CD14-positive monocyte (primary cell): ENCODE data around the gene PAX7. TPM values are rescaled to one million over a fixed set of nuclear protein-coding genes. Genes with fewer than 3 reads are reported as not detected.

Experiments used
- DNase-seq, 3 donors: peaks; one replicate each; pipeline ENCODE4 v3.0.0-alpha.2; 2011 to 2022
- H2AFZ ChIP-seq: 2 replicates; pipeline ENCODE4 v1.6.0; 2012; ENCODE audit warnings: mild to moderate bottlenecking, low read depth, low read length, inconsistent platforms; ENCODE audit not compliant: insufficient read depth, poor library complexity, severe bottlenecking
- H3K27ac ChIP-seq, 2 donors: 1 replicate in 1 of 2; 2 replicates in 1 of 2; pipeline ENCODE4 v1.5.1; 2012 to 2013; ENCODE audit warnings: low read length in 2 of 2, control low read depth in 1 of 2, inconsistent platforms in 1 of 2, low read depth in 1 of 2, mild to moderate bottlenecking in 1 of 2
- H3K27me3 ChIP-seq, 2 donors: one replicate each; pipeline versions ENCODE4 v1.6.0 to v1.6.1; 2011 to 2013; ENCODE audit warnings: low read length in 2 of 2; ENCODE audit not compliant: control insufficient read depth in 2 of 2, insufficient read depth in 2 of 2
- H3K36me3 ChIP-seq, 2 donors: replicated peaks in 1 of 2; 1 replicate in 1 of 2; 2 replicates in 1 of 2; pipeline versions ENCODE4 v1.5.1 to v1.6.1; 2012 to 2013; ENCODE audit warnings: low read length in 2 of 2, control low read depth in 1 of 2, inconsistent platforms in 1 of 2, mild to moderate bottlenecking in 1 of 2; ENCODE audit not compliant: insufficient read depth in 2 of 2, control insufficient read depth in 1 of 2
- H3K4me1 ChIP-seq, 2 donors: 1 replicate in 1 of 2; 2 replicates in 1 of 2; pipeline versions ENCODE4 v1.5.1 to v1.6.1; 2012 to 2013; ENCODE audit warnings: low read length in 2 of 2, control low read depth in 1 of 2, inconsistent platforms in 1 of 2, mild to moderate bottlenecking in 1 of 2, moderate library complexity in 1 of 2; ENCODE audit not compliant: insufficient read depth in 2 of 2, control insufficient read depth in 1 of 2
- H3K4me2 ChIP-seq: replicated peaks from 2 replicates; pipeline ENCODE3; 2012; ENCODE audit warnings: low read length, moderate library complexity, mild to moderate bottlenecking; ENCODE audit not compliant: poor library complexity, severe bottlenecking; ENCODE audit errors: extremely low read depth
- H3K4me3 ChIP-seq, 3 experiments: fragments of 200-600 bp in 1 of 3; sonication (generic) in 1 of 3; replicated peaks in 1 of 3; 1 replicate in 2 of 3; 2 replicates in 1 of 3; pipeline ENCODE4 v1.5.1; 2011 to 2013; ENCODE audit warnings: low read length in 3 of 3, mild to moderate bottlenecking in 3 of 3, control low read depth in 2 of 3, low read depth in 2 of 3, inconsistent platforms in 1 of 3, moderate library complexity in 1 of 3
- H3K79me2 ChIP-seq: 2 replicates; pipeline ENCODE4 v1.6.0; 2012; ENCODE audit warnings: mild to moderate bottlenecking, control low read depth, inconsistent platforms, low read length, moderate library complexity; ENCODE audit not compliant: insufficient read depth
- H3K9ac ChIP-seq: 2 replicates; pipeline ENCODE4 v1.6.0; 2017; ENCODE audit warnings: low read length, mild to moderate bottlenecking; ENCODE audit not compliant: insufficient read depth, poor library complexity, severe bottlenecking
- H3K9me3 ChIP-seq, 2 donors: replicated peaks in 1 of 2; 1 replicate in 1 of 2; 2 replicates in 1 of 2; pipeline versions ENCODE4 v1.5.1 to v1.6.1; 2012 to 2013; ENCODE audit warnings: low read length in 2 of 2, control low read depth in 1 of 2; ENCODE audit not compliant: control insufficient read depth in 1 of 2, insufficient read depth in 1 of 2
- H4K20me1 ChIP-seq: 2 replicates; pipeline ENCODE4 v1.6.0; 2012; ENCODE audit warnings: mild to moderate bottlenecking, low read length, control low read depth, moderate library complexity; ENCODE audit not compliant: insufficient read depth
- H3K27ac Mint-ChIP-seq, 7 donors: one replicate each; pipeline ENCODE4 v1.8.0; 2020; ENCODE audit warnings: mild to moderate bottlenecking in 7 of 7, mixed read lengths in 7 of 7, moderate library complexity in 6 of 7, inconsistent platforms in 2 of 7
- H3K27me3 Mint-ChIP-seq, 3 donors: one replicate each; pipeline ENCODE4 v1.8.0; 2021 to 2022; ENCODE audit warnings: low read depth in 3 of 3, mild to moderate bottlenecking in 3 of 3, mixed read lengths in 3 of 3, moderate library complexity in 3 of 3, inconsistent platforms in 1 of 3
- H3K36me3 Mint-ChIP-seq, 2 donors: one replicate each; pipeline ENCODE4 v1.8.0; 2020; ENCODE audit warnings: mixed read lengths in 2 of 2, inconsistent platforms in 1 of 2, mild to moderate bottlenecking in 1 of 2
- H3K4me1 Mint-ChIP-seq: one replicate; pipeline ENCODE4 v1.8.0; 2020; ENCODE audit warnings: mild to moderate bottlenecking, mixed read lengths
- H3K4me3 Mint-ChIP-seq, 2 donors: one replicate each; pipeline ENCODE4 v1.8.0; 2020; ENCODE audit warnings: mild to moderate bottlenecking in 2 of 2, mixed read lengths in 2 of 2, moderate library complexity in 1 of 2
- H3K9me3 Mint-ChIP-seq, 7 donors: one replicate each; pipeline ENCODE4 v1.8.0; 2020 to 2022; ENCODE audit warnings: mixed read lengths in 7 of 7, mild to moderate bottlenecking in 6 of 7, moderate library complexity in 6 of 7, inconsistent platforms in 2 of 7
- WGBS: methylation state at CpG from one replicate; pipeline ENCODE4 v1.1.5; 2013; ENCODE audit warnings: missing lambda C conversion rate; ENCODE audit not compliant: insufficient coverage; 5-methylcytosine and 5-hydroxymethylcytosine counted together
- intact Hi-C, 2 donors: fragments of 100-400 bp; cut with micrococcal nuclease; formaldehyde crosslinking; loops; one replicate each; pipeline versions ENCODE4 v1.15.0 to v1.15.1; 2023
- polyA plus RNA-seq, 3 donors: library from polyadenylated mRNA; depleted of rRNA in 1 of 3; unstranded in 2 of 3; stranded (reverse) in 1 of 3; fragments of 300-500 nt in 2 of 3; fragments of >200 nt in 1 of 3; fragmentation: Illumina TruSeq in 2 of 3; gene quantifications; 1 replicate in 2 of 3; 2 replicates in 1 of 3; pipeline ENCODE4 v1.2.3, GENCODE V29; 2012 to 2021
- TF ChIP-seq, protein P1 (sequence below): fragments of 200-600 bp; IDR thresholded peaks from one replicate; pipeline ENCODE4 v1.8.0; 2022; ENCODE audit warnings: antibody characterized with exemption, mild to moderate bottlenecking

PAX7 gene
- polyA plus RNA-seq, 3 donors, result not detected

DNA sequence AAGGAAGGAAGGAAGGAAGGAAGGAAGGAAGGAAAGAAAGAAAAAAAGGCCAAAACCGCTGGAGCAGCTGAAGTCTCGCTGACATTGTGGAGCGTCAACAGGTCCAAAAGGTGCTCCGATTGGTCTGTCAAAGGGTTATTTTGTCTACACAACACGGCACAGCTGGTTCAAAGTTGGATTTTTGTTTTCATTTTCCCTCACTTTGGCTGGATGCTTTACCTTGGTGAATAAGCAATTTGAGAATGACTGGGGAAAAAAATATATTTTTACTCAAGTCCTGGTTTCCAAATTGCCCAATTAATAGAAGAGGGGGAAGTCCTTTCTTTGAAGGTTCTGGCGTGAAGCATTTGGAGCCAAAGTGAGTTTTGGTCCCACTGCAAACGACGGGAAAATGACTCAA, 19.3 kb upstream of the PAX7 start:
- intact Hi-C loops, result no loop called here
- Histone ChIP-seq H3K4me1 (no peaks in the 10 kb centered on the region), H3K9ac (no peak overlapping the region), H3K27ac (no peak overlapping the region), H3K4me2 (no peak overlapping the region), H4K20me1 (no peaks in the 10 kb centered on the region), H2AFZ (no peak overlapping the region), H3K4me3 (no peak overlapping the region), H3K36me3 (no peaks in the 10 kb centered on the region), H3K79me2 (no peaks in the 10 kb centered on the region), H3K9me3 (no peaks in the 10 kb centered on the region), H3K27me3 (peaks cover 0 to 10% of the 10 kb centered on the region in 2 donors)
- Mint-ChIP-seq H3K9me3 (peaks cover 0 to 2% (median 0%) of the 10 kb centered on the region in 7 donors), H3K4me1 (no peaks in the 10 kb centered on the region), H3K27me3 (peaks cover 19 to 44% (median 27%) of the 10 kb centered on the region in 3 donors), H3K36me3 (no peaks in the 10 kb centered on the region), H3K4me3 (no peak overlapping the region), H3K27ac (no peak overlapping the region)
- 75% methylated on average over 4 of the region's 8 CpGs for WGBS
- TF ChIP-seq, protein P1, sequence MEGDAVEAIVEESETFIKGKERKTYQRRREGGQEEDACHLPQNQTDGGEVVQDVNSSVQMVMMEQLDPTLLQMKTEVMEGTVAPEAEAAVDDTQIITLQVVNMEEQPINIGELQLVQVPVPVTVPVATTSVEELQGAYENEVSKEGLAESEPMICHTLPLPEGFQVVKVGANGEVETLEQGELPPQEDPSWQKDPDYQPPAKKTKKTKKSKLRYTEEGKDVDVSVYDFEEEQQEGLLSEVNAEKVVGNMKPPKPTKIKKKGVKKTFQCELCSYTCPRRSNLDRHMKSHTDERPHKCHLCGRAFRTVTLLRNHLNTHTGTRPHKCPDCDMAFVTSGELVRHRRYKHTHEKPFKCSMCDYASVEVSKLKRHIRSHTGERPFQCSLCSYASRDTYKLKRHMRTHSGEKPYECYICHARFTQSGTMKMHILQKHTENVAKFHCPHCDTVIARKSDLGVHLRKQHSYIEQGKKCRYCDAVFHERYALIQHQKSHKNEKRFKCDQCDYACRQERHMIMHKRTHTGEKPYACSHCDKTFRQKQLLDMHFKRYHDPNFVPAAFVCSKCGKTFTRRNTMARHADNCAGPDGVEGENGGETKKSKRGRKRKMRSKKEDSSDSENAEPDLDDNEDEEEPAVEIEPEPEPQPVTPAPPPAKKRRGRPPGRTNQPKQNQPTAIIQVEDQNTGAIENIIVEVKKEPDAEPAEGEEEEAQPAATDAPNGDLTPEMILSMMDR, result no peak
- DNase-seq, result no peak

- WGBS, result 33% methylated on average over 3 of the region's 8 CpGs
- Histone ChIP-seq H3K4me2 (no peak overlapping the region), H2AFZ (no peak overlapping the region), H3K9ac (no peak overlapping the region), H3K36me3 (no peaks in the 10 kb centered on the region), H3K27me3 (peaks cover 0 to 10% of the 10 kb centered on the region in 2 donors), H3K4me3 (no peak overlapping the region), H3K9me3 (no peaks in the 10 kb centered on the region), H4K20me1 (no peaks in the 10 kb centered on the region), H3K4me1 (no peaks in the 10 kb centered on the region), H3K79me2 (no peaks in the 10 kb centered on the region), H3K27ac (no peak overlapping the region)
- peaks cover 20 to 42% (median 27%) of the 10 kb centered on the region in 3 donors for H3K27me3 Mint-ChIP-seq
- peaks cover 0 to 2% (median 0%) of the 10 kb centered on the region in 7 donors for H3K9me3 Mint-ChIP-seq
- intact Hi-C loops, result no loop called here
- no peak overlapping the region for H3K27ac Mint-ChIP-seq
- DNase-seq, result no peak
- no peaks in the 10 kb centered on the region for H3K36me3 Mint-ChIP-seq
- H3K4me3 Mint-ChIP-seq, result no peak overlapping the region
- no peaks in the 10 kb centered on the region for H3K4me1 Mint-ChIP-seq
- TF ChIP-seq, protein P1, result no peak
Observed at GRCh38 chr1:18612073-18612472, 18.6 kb upstream of the PAX7 start.
